ENCODE results near the gene C10orf67. TPM values are rescaled to one million over a fixed set of nuclear protein-coding genes. Genes with fewer than 3 reads are reported as not detected.
"Not testable (repeated sequence)": the region's sequence is repeated elsewhere in the genome, so short reads cannot be mapped to it uniquely, and the experiment has no call there.

Gene C10orf67
- total and polyA plus RNA-seq, 9 donors = 0.04 to 0.37 (median 0.20) TPM; not detected in 1

DNA sequence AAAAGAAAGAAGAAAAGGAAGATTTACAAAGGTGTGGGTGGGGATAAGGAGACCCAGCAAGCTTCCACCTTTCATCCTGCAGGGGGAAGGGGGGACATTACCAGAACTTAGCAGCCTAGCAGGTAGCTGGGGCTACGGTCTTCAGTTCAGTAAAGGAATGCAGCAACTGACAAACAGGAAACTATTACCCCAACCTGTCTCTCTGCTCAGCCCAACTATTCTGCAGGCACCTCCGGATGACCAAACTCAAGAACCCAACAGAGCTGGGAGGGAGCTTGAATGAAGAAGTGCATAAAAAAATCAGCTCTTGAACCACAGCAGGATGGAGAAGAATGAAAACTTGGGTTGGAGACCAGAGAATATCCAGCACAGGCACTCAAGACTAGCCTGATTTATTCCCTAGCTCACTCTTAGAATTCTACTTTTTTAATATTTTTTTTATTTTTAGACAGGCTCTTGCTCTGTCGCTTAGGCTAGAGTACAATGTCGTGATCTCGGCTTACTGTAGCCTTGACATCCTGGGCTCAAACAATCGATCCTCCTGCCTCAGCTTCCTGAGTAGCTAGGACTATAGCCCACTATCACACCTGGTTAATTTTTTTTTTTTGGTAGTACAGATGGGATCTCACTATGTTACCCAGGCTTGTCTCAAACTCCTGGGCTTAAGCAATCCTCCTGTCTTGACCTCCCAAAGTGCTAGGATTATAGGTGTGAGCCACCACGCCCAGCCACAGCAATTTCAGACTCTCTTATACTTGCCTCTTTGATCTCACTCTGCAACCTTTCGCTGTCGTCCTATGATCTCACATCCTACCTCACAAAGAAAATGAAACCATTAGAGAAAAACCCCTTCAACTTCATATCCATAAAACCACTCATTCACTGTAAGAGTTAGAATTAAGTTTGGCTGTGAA, 18.5 kb upstream of the C10orf67 start:
- Histone ChIP-seq H3K4me1 (ENCODE audit: control insufficient read depth, insufficient read depth, low read length) (no peaks in the 10 kb centered on the region), H3K9me3 (replicated peaks; ENCODE audit: control insufficient read depth, low read depth, low read length) (no peaks in the 10 kb centered on the region), H3K4me3 (ENCODE audit: low read length) (no peak overlapping the region), H3K27me3 (ENCODE audit: control insufficient read depth, insufficient read depth, low read length) (no peaks in the 10 kb centered on the region), H3K27ac (ENCODE audit: low read length) (no peak overlapping the region), H3K36me3 (ENCODE audit: control insufficient read depth, insufficient read depth, low read length) (no peaks in the 10 kb centered on the region)
- DNase-seq = no peak
- WGBS (ENCODE audit: insufficient coverage) = 67% methylated on average over 1 of the region's 9 CpGs

- no peak overlapping the region for H3K4me3 ChIP-seq (ENCODE audit: low read length)
- H3K27me3 ChIP-seq (ENCODE audit: control insufficient read depth, insufficient read depth, low read length) = no peaks in the 10 kb centered on the region
- no peaks in the 10 kb centered on the region for H3K9me3 ChIP-seq (replicated peaks; ENCODE audit: control insufficient read depth, low read depth, low read length)
- H3K36me3 ChIP-seq (ENCODE audit: control insufficient read depth, insufficient read depth, low read length) = no peaks in the 10 kb centered on the region
- no peak for DNase-seq
- WGBS (ENCODE audit: insufficient coverage) = 83% methylated on average over 1 of the region's 1 CpG
- no peaks in the 10 kb centered on the region for H3K4me1 ChIP-seq (ENCODE audit: control insufficient read depth, insufficient read depth, low read length)
- no peak overlapping the region for H3K27ac ChIP-seq (ENCODE audit: low read length)
Measured at GRCh38 chr10:23362069-23362830, 17.7 kb upstream of the C10orf67 start.

- no peaks in the 10 kb centered on the region for H3K27me3 ChIP-seq (ENCODE audit: control insufficient read depth, insufficient read depth, low read length)
- DNase-seq = no peak
- no peak overlapping the region for H3K4me3 ChIP-seq (ENCODE audit: low read length)
- H3K27ac ChIP-seq (ENCODE audit: low read length) = no peak overlapping the region
- no peaks in the 10 kb centered on the region for H3K4me1 ChIP-seq (ENCODE audit: control insufficient read depth, insufficient read depth, low read length)
- WGBS (ENCODE audit: insufficient coverage) = no CpG with 5 or more reads among the region's 2 CpGs
- no peaks in the 10 kb centered on the region for H3K9me3 ChIP-seq (replicated peaks; ENCODE audit: control insufficient read depth, low read depth, low read length)
- H3K36me3 ChIP-seq (ENCODE audit: control insufficient read depth, insufficient read depth, low read length) = no peaks in the 10 kb centered on the region
Measured at GRCh38 chr10:23361665-23362064, 17.1 kb upstream of the C10orf67 start.

DNA sequence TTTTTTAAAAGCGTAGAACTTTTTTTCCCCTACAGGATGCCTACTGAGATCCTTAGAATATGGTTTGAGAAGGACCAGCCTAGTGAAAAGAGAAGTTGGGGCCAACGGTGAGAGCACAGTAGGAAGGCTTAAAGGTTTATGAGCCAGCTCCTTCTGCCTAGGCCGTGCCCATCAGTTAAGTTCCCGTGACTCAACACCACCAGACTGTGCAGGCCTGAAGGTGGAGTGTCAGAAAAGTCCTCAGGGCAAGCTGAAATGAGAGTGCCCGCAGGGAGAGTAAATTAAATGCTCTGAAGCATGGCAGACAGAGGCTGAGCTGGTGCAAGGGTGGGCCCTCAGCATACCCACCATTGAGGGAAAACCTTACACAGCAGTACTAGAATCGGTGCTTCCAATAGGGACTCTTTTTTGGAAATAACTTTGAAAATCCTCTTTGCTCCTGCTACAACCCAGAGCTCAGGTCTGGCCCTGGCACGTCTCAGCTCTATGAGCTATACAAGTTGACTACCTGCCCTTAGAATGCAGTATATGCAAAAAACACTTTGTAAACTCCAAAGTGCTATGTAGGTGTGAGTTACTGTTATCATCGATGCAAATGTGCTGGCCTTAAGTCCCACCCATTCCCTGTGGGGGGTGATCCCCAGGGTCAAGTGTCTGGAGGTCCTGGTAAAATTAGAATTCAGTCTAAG, 15.2 kb upstream of the C10orf67 start:
- DNase-seq = no peak
- no peak overlapping the region for H3K4me3 ChIP-seq (ENCODE audit: low read length)
- H3K9me3 ChIP-seq (replicated peaks; ENCODE audit: control insufficient read depth, low read depth, low read length) = no peaks in the 10 kb centered on the region
- H3K36me3 ChIP-seq (ENCODE audit: control insufficient read depth, insufficient read depth, low read length) = no peaks in the 10 kb centered on the region
- H3K4me1 ChIP-seq (ENCODE audit: control insufficient read depth, insufficient read depth, low read length) = no peaks in the 10 kb centered on the region
- 78% methylated on average over 2 of the region's 8 CpGs for WGBS (ENCODE audit: insufficient coverage)
- no peak overlapping the region for H3K27ac ChIP-seq (ENCODE audit: low read length)
- H3K27me3 ChIP-seq (ENCODE audit: control insufficient read depth, insufficient read depth, low read length) = no peaks in the 10 kb centered on the region

- 75% methylated on average over 1 of the region's 2 CpGs for WGBS (ENCODE audit: insufficient coverage)
Measured at GRCh38 chr10:23358357-23358756, 13.8 kb upstream of the C10orf67 start.

GRCh38 chr10:23354630-23355279, 10.2 kb upstream of the C10orf67 start:
- no CpG with 5 or more reads among the region's 5 CpGs for WGBS (ENCODE audit: insufficient coverage)

More at GRCh38 chr10:23358357-23358756, 13.8 kb upstream of the C10orf67 start:
- Histone ChIP-seq H3K4me3 (ENCODE audit: low read length) (no peak overlapping the region), H3K4me1 (ENCODE audit: control insufficient read depth, insufficient read depth, low read length) (no peaks in the 10 kb centered on the region), H3K36me3 (ENCODE audit: control insufficient read depth, insufficient read depth, low read length) (no peaks in the 10 kb centered on the region), H3K9me3 (replicated peaks; ENCODE audit: control insufficient read depth, low read depth, low read length) (no peaks in the 10 kb centered on the region), H3K27me3 (ENCODE audit: control insufficient read depth, insufficient read depth, low read length) (no peaks in the 10 kb centered on the region), H3K27ac (ENCODE audit: low read length) (no peak overlapping the region)
- DNase-seq = no peak

GRCh38 chr10:23351926-23352519, 7.4 kb upstream of the C10orf67 start:
- Histone ChIP-seq H3K4me1 (ENCODE audit: control insufficient read depth, insufficient read depth, low read length) (no peaks in the 10 kb centered on the region), H3K9me3 (replicated peaks; ENCODE audit: control insufficient read depth, low read depth, low read length) (no peaks in the 10 kb centered on the region), H3K27me3 (ENCODE audit: control insufficient read depth, insufficient read depth, low read length) (no peaks in the 10 kb centered on the region), H3K36me3 (ENCODE audit: control insufficient read depth, insufficient read depth, low read length) (no peaks in the 10 kb centered on the region), H3K4me3 (ENCODE audit: low read length) (no peak overlapping the region), H3K27ac (ENCODE audit: low read length) (no peak overlapping the region)
- WGBS (ENCODE audit: insufficient coverage) = 100% methylated on average over 1 of the region's 3 CpGs
- no peak for DNase-seq

More at GRCh38 chr10:23354630-23355279, 10.2 kb upstream of the C10orf67 start:
- H3K4me3 ChIP-seq (ENCODE audit: low read length) = no peak overlapping the region
- DNase-seq = no peak
- no peaks in the 10 kb centered on the region for H3K36me3 ChIP-seq (ENCODE audit: control insufficient read depth, insufficient read depth, low read length)
- H3K27me3 ChIP-seq (ENCODE audit: control insufficient read depth, insufficient read depth, low read length) = no peaks in the 10 kb centered on the region
- no peaks in the 10 kb centered on the region for H3K4me1 ChIP-seq (ENCODE audit: control insufficient read depth, insufficient read depth, low read length)
- H3K27ac ChIP-seq (ENCODE audit: low read length) = no peak overlapping the region
- no peaks in the 10 kb centered on the region for H3K9me3 ChIP-seq (replicated peaks; ENCODE audit: control insufficient read depth, low read depth, low read length)

DNA sequence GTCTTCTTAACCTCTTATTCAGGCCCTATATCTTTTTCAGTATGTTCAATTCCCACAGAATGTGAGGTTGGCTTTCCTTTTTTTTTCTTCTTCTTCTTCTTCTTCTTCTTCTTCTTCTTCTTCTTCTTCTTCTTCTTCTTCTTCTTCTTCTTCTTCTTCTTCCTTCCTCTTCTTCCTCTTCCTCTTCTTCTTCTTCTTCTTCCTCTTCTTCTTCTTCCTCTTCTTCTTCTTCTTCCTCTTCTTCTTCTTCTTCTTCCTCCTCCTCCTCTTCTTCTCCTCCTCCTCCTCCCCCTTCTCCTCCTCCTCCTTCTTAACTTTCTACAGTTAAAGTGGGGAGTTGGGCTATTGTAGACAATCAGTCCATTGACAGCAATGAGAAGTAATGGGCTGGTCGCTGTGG, 6.1 kb upstream of the C10orf67 start:
- not testable (repeated sequence) for H3K27me3 ChIP-seq (ENCODE audit: control insufficient read depth, insufficient read depth, low read length); H3K4me1 ChIP-seq (ENCODE audit: control insufficient read depth, insufficient read depth, low read length); H3K9me3 ChIP-seq (replicated peaks; ENCODE audit: control insufficient read depth, low read depth, low read length); H3K36me3 ChIP-seq (ENCODE audit: control insufficient read depth, insufficient read depth, low read length); H3K27ac ChIP-seq (ENCODE audit: low read length); DNase-seq; H3K4me3 ChIP-seq (ENCODE audit: low read length)
- no CpG with 5 or more reads among the region's 1 CpG for WGBS (ENCODE audit: insufficient coverage)

DNA sequence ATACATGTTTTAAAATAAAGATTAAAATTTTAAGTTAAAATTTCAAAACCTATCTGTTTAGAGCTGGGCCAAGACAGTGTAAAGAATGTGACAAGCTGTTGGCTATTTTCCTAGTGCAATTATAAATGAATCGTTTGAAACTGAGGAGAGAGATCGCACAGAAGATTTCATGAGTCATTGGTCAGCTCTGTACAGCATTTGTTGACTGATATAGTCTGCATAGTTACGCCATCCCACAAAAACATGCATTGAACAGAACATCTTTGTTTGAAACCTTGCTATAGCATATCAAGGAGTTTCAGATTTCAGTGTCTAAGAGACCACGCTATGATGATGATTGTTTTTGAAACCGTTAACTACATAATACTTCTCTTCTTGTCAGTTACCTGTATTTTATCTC, 1.3 kb upstream of the C10orf67 start:
- no peak overlapping the region for H3K4me3 ChIP-seq (ENCODE audit: low read length)
- DNase-seq = peak; percentile 22
- H3K27me3 ChIP-seq (ENCODE audit: control insufficient read depth, insufficient read depth, low read length) = peaks cover 23% of the 10 kb centered on the region
- H3K4me1 ChIP-seq (ENCODE audit: control insufficient read depth, insufficient read depth, low read length) = peaks cover 11% of the 10 kb centered on the region
- no peak overlapping the region for H3K27ac ChIP-seq (ENCODE audit: low read length)
- no peaks in the 10 kb centered on the region for H3K36me3 ChIP-seq (ENCODE audit: control insufficient read depth, insufficient read depth, low read length)
- H3K9me3 ChIP-seq (replicated peaks; ENCODE audit: control insufficient read depth, low read depth, low read length) = no peaks in the 10 kb centered on the region
- WGBS (ENCODE audit: insufficient coverage) = no CpG with 5 or more reads among the region's 5 CpGs
